IMR-90 (cell line): ENCODE measurements around the gene DNMT3L. TPM values are rescaled to one million over a fixed set of nuclear protein-coding genes. Genes with fewer than 3 reads are reported as not detected.

Experiments
- ATAC-seq: fragments of 200-7000 bp; cut with Tn5 transposase; 2 replicates; pipeline ENCODE4 v1.9.1; 2020; ENCODE audit warnings: low read depth, mild to moderate bottlenecking, moderate library complexity
- BruUV-seq: library from RNA; stranded (reverse); fragments of 400-500 nt; replicated peaks from 2 replicates; lab custom pipeline; 2021; lab: Mats Ljungman, UMichigan
- CTCF ChIA-PET: fragments of 300-600 bp; formaldehyde crosslinking; extraction: SDS; loops from one replicate; lab custom pipeline; 2021; ENCODE audit warnings: antibody characterized with exemption; lab: Yijun Ruan, JAX
- POLR2A ChIA-PET: fragments of 300-600 bp; sonication (Branson Sonifier 250); formaldehyde crosslinking; loops from one replicate; lab custom pipeline; 2022; ENCODE audit warnings: antibody characterized with exemption; ENCODE audit not compliant: unreplicated experiment; lab: Charles Lee
- DNase-seq: peaks from one replicate; pipeline ENCODE4 v3.0.0; 2013
- H2AFZ ChIP-seq: replicated peaks from 2 replicates; pipeline ENCODE3; 2013; ENCODE audit warnings: low read length, mild to moderate bottlenecking; ENCODE audit not compliant: poor library complexity
- H2AK5ac ChIP-seq: 2 replicates; pipeline ENCODE4 v1.6.1; 2013; ENCODE audit warnings: low read depth, low read length, inconsistent platforms
- H2AK9ac ChIP-seq: replicated peaks from 2 replicates; pipeline ENCODE3; 2013; ENCODE audit warnings: mild to moderate bottlenecking, low read depth, low read length, moderate library complexity; ENCODE audit not compliant: poor library complexity
- H2BK120ac ChIP-seq: 2 replicates; pipeline ENCODE4 v1.6.1; 2013; ENCODE audit warnings: low read depth, low read length, inconsistent platforms
- H2BK15ac ChIP-seq: 3 replicates; pipeline ENCODE4 v1.6.1; 2013; ENCODE audit warnings: low read depth, low read length, inconsistent platforms
- H2BK20ac ChIP-seq: 2 replicates; pipeline ENCODE4 v1.6.1; 2013; ENCODE audit warnings: low read depth, mild to moderate bottlenecking, inconsistent platforms, low read length, moderate library complexity
- H2BK5ac ChIP-seq: 2 replicates; pipeline ENCODE4 v1.6.1; 2013; ENCODE audit warnings: mild to moderate bottlenecking, low read depth, low read length, inconsistent platforms; ENCODE audit not compliant: poor library complexity, severe bottlenecking
- H3K14ac ChIP-seq: replicated peaks from 2 replicates; pipeline ENCODE4 v1.6.1; 2013; ENCODE audit warnings: low read depth, low read length, inconsistent platforms
- H3K18ac ChIP-seq: 2 replicates; pipeline ENCODE4 v1.6.1; 2013; ENCODE audit warnings: low read depth, low read length, control low read depth
- H3K23ac ChIP-seq: 2 replicates; pipeline ENCODE4 v1.6.1; 2013; ENCODE audit warnings: low read depth, low read length, inconsistent platforms
- H3K27ac ChIP-seq: 2 replicates; pipeline ENCODE4 v1.5.1; 2013; ENCODE audit warnings: mild to moderate bottlenecking, control low read depth, low read length; ENCODE audit not compliant: insufficient read depth
- H3K27me3 ChIP-seq: 2 replicates; pipeline ENCODE4 v1.6.1; 2013; ENCODE audit warnings: low read length; ENCODE audit not compliant: control insufficient read depth, insufficient read depth
- H3K36me3 ChIP-seq: 2 replicates; pipeline ENCODE4 v1.6.1; 2013; ENCODE audit warnings: low read length, mixed read lengths; ENCODE audit not compliant: control insufficient read depth, insufficient read depth
- H3K4ac ChIP-seq: 2 replicates; pipeline ENCODE4 v1.6.1; 2013; ENCODE audit warnings: low read depth, low read length, inconsistent platforms
- H3K4me1 ChIP-seq: 2 replicates; pipeline ENCODE4 v1.6.1; 2013; ENCODE audit warnings: low read length, mixed read lengths; ENCODE audit not compliant: control insufficient read depth, insufficient read depth
- H3K4me2 ChIP-seq: 2 replicates; pipeline ENCODE4 v1.6.1; 2013; ENCODE audit warnings: low read depth, mild to moderate bottlenecking, control low read depth, low read length, moderate library complexity
- H3K4me3 ChIP-seq: 2 replicates; pipeline ENCODE4 v1.5.1; 2013; ENCODE audit warnings: low read depth, mild to moderate bottlenecking, control low read depth, low read length, moderate library complexity; ENCODE audit not compliant: insufficient read depth
- H3K56ac ChIP-seq: 2 replicates; pipeline ENCODE4 v1.6.1; 2013; ENCODE audit warnings: low read length, inconsistent platforms; ENCODE audit not compliant: insufficient read depth; ENCODE audit errors: extremely low read depth
- H3K79me1 ChIP-seq, 2 experiments: 2 replicates each; pipeline ENCODE4 v1.6.1; 2013; ENCODE audit warnings: low read length in 2 of 2, inconsistent platforms in 1 of 2, low read depth in 1 of 2
- H3K9ac ChIP-seq: 2 replicates; pipeline ENCODE4 v1.6.1; 2013; ENCODE audit warnings: low read depth, low read length, control low read depth
- H3K9me1 ChIP-seq: 2 replicates; pipeline ENCODE4 v1.6.1; 2013; ENCODE audit warnings: low read length, inconsistent platforms; ENCODE audit not compliant: insufficient read depth
- H3K9me3 ChIP-seq: 2 replicates; pipeline ENCODE4 v1.6.1; 2013; ENCODE audit warnings: low read length; ENCODE audit not compliant: control insufficient read depth, insufficient read depth
- H4K20me1 ChIP-seq: 2 replicates; pipeline ENCODE4 v1.6.1; 2013; ENCODE audit warnings: low read length, inconsistent platforms; ENCODE audit not compliant: insufficient read depth
- H4K5ac ChIP-seq: 2 replicates; pipeline ENCODE4 v1.6.1; 2013; ENCODE audit warnings: mild to moderate bottlenecking, low read depth, low read length, control low read depth
- H4K8ac ChIP-seq, 2 experiments: 2 replicates each; pipeline ENCODE4 v1.6.1; 2013; ENCODE audit warnings: low read depth in 2 of 2, low read length in 2 of 2, control low read depth in 1 of 2, inconsistent platforms in 1 of 2
- H4K91ac ChIP-seq: 2 replicates; pipeline ENCODE4 v1.6.1; 2013; ENCODE audit warnings: low read depth, low read length, inconsistent platforms; ENCODE audit not compliant: insufficient read depth
- CEBPB ChIP-seq: IDR thresholded peaks from 2 replicates; pipeline ENCODE4 v1.6.1; 2012; ENCODE audit warnings: low read depth, low read length, improper control_type of control experiment
- CHD1 ChIP-seq: IDR thresholded peaks from 2 replicates; pipeline ENCODE4 v1.6.1; 2012; ENCODE audit warnings: low read depth, low read length, improper control_type of control experiment
- ELK1 ChIP-seq: fragments of 150-350 bp; IDR thresholded peaks from 2 replicates; pipeline ENCODE4 v1.6.1; 2016; ENCODE audit warnings: low read depth, mild to moderate bottlenecking, low read length, moderate library complexity, borderline replicate concordance
- FOS ChIP-seq: fragments of 150-350 bp; IDR thresholded peaks from 2 replicates; pipeline ENCODE4 v1.6.1; 2016; ENCODE audit warnings: low read depth, low read length
- MAFK ChIP-seq: IDR thresholded peaks from 2 replicates; pipeline ENCODE4 v1.6.1; 2012; ENCODE audit warnings: low read depth, low read length, improper control_type of control experiment
- MAZ ChIP-seq: IDR thresholded peaks from 2 replicates; pipeline ENCODE4 v1.6.1; 2012; ENCODE audit warnings: low read depth, mild to moderate bottlenecking, low read length, improper control_type of control experiment, moderate library complexity, borderline replicate concordance
- MXI1 ChIP-seq: IDR thresholded peaks from 2 replicates; pipeline ENCODE4 v1.6.1; 2012; ENCODE audit warnings: low read depth, mild to moderate bottlenecking, low read length, moderate library complexity, borderline replicate concordance
- NFE2L2 ChIP-seq: fragments of 150-350 bp; IDR thresholded peaks from 2 replicates; pipeline ENCODE4 v1.6.1; 2016; ENCODE audit warnings: low read depth, mild to moderate bottlenecking, low read length
- POLR2A ChIP-seq: IDR thresholded peaks from 2 replicates; pipeline ENCODE4 v1.6.1; 2012; ENCODE audit warnings: mild to moderate bottlenecking, low read depth, low read length
- RAD21 ChIP-seq: IDR thresholded peaks from 2 replicates; pipeline ENCODE4 v1.6.1; 2012; ENCODE audit warnings: low read length, improper control_type of control experiment
- RCOR1 ChIP-seq: IDR thresholded peaks from 2 replicates; pipeline ENCODE4 v1.6.1; 2012; ENCODE audit warnings: mild to moderate bottlenecking, low read length, improper control_type of control experiment; ENCODE audit not compliant: insufficient replicate concordance
- RFX5 ChIP-seq: IDR thresholded peaks from 2 replicates; pipeline ENCODE4 v1.8.0; 2012; ENCODE audit warnings: low read depth, mild to moderate bottlenecking, low read length, moderate library complexity
- SMC3 ChIP-seq: fragments of 150-350 bp; IDR thresholded peaks from 2 replicates; pipeline ENCODE4 v1.6.1; 2016; ENCODE audit warnings: low read depth, mild to moderate bottlenecking, antibody characterized with exemption, low read length, moderate library complexity
- USF2 ChIP-seq: fragments of 150-350 bp; IDR thresholded peaks from 2 replicates; pipeline ENCODE4 v1.6.1; 2017; ENCODE audit warnings: mild to moderate bottlenecking, antibody characterized with exemption, low read length, low read depth
- WGBS, 2 experiments: methylation state at CpG; one replicate each; pipeline versions ENCODE4 v1.1.5 to v1.1.7; 2013; ENCODE audit warnings: missing lambda C conversion rate in 2 of 2; ENCODE audit not compliant: insufficient read length in 1 of 2; ENCODE audit errors: extremely low coverage in 2 of 2; 5-methylcytosine and 5-hydroxymethylcytosine counted together
- dilution Hi-C: fragments of 300-500 bp; cut with HindIII; formaldehyde crosslinking; loops from one replicate; pipeline ENCODE4 v1.14.3; 2018; ENCODE audit warnings: low sequenced_read_pairs; ENCODE audit not compliant: unreplicated experiment
- in situ Hi-C: fragments of 300-500 bp; cut with MboI; formaldehyde crosslinking; loops from 3 replicates; pipeline ENCODE4 v1.14.3; 2019; ENCODE audit warnings: low sequenced_read_pairs, inconsistent platforms, mixed read lengths
- intact Hi-C: fragments of 100-400 bp; cut with micrococcal nuclease; formaldehyde crosslinking; loops from 2 replicates; pipeline ENCODE4 v1.10.0; 2022
- polyA plus RNA-seq, 3 experiments: library from polyadenylated mRNA; depleted of rRNA; stranded (reverse); fragments of >200 nt; gene quantifications; 2 replicates each; pipeline ENCODE4 v1.2.3, GENCODE V29; 2012; ENCODE audit warnings: low replicate concordance in 1 of 3
- total RNA-seq: library from RNA; depleted of rRNA; stranded (reverse); fragments of >200 nt; gene quantifications from 2 replicates; pipeline ENCODE4 v1.2.3, GENCODE V29; 2012
- TF ChIP-seq, protein P1 (sequence below): conservative IDR thresholded peaks from 2 replicates; pipeline ENCODE4 v1.5.1; 2012; ENCODE audit warnings: mild to moderate bottlenecking, low read depth, low read length, improper control_type of control experiment

Gene DNMT3L
- total and polyA plus RNA-seq, 2 of the 4 experiments (the other 2 are of a cell fraction), result not detected

- H3K4ac ChIP-seq, result no peak overlapping the region
- ChIA-PET POLR2A (no interaction called here), CTCF (no interaction called here)
- H2AK9ac ChIP-seq, result no peak overlapping the region
- H3K4me2 ChIP-seq, result no peak overlapping the region
- H2BK20ac ChIP-seq, result no peak overlapping the region
- peaks cover 23% of the 10 kb centered on the region; the same call in 1 of the 2 replicates for H3K27me3 ChIP-seq
- H4K5ac ChIP-seq, result no peak overlapping the region
- intact Hi-C loops, result no loop called here
- H4K91ac ChIP-seq, result no peak overlapping the region
- no peak overlapping the region for H3K23ac ChIP-seq
- H2BK5ac ChIP-seq, result no peak overlapping the region
- no peaks in the 10 kb centered on the region for H3K4me1 ChIP-seq
- H3K27ac ChIP-seq, result no peak overlapping the region
- no peak overlapping the region for H2AFZ ChIP-seq
- H3K79me1 ChIP-seq, result no peaks in the 10 kb centered on the region
- dilution Hi-C loops, result no loop called here
- H2BK120ac ChIP-seq, result no peak overlapping the region
- H3K36me3 ChIP-seq, result no peaks in the 10 kb centered on the region
- H3K9me3 ChIP-seq, result no peaks in the 10 kb centered on the region
- H3K14ac ChIP-seq, result no peak overlapping the region
- ATAC-seq, result no peak
- no peak overlapping the region for H3K18ac ChIP-seq
- H2BK15ac ChIP-seq, result no peak overlapping the region
- no peak overlapping the region for H3K9ac ChIP-seq
- H2AK5ac ChIP-seq, result no peak overlapping the region
- in situ Hi-C loops, result no loop called here
- BruUV-seq, result no TSS peak
- no peak overlapping the region for H3K4me3 ChIP-seq
- H4K20me1 ChIP-seq, result no peaks in the 10 kb centered on the region
- 82% methylated on average over 4 of the region's 33 CpGs; no CpG with 5 or more reads in 1 of the 2 experiments for WGBS, 2 experiments
- H4K8ac ChIP-seq, result no peak overlapping the region
- no peaks in the 10 kb centered on the region for H3K9me1 ChIP-seq
- DNase-seq, result no peak
- no peak overlapping the region for H3K56ac ChIP-seq
- TF ChIP-seq, protein P1, sequence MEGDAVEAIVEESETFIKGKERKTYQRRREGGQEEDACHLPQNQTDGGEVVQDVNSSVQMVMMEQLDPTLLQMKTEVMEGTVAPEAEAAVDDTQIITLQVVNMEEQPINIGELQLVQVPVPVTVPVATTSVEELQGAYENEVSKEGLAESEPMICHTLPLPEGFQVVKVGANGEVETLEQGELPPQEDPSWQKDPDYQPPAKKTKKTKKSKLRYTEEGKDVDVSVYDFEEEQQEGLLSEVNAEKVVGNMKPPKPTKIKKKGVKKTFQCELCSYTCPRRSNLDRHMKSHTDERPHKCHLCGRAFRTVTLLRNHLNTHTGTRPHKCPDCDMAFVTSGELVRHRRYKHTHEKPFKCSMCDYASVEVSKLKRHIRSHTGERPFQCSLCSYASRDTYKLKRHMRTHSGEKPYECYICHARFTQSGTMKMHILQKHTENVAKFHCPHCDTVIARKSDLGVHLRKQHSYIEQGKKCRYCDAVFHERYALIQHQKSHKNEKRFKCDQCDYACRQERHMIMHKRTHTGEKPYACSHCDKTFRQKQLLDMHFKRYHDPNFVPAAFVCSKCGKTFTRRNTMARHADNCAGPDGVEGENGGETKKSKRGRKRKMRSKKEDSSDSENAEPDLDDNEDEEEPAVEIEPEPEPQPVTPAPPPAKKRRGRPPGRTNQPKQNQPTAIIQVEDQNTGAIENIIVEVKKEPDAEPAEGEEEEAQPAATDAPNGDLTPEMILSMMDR, result no peak
- TF ChIP-seq RAD21 (no peak), ELK1 (no peak), MAFK (no peak), CHD1 (no peak), MXI1 (no peak), MAZ (no peak), RCOR1 (no peak), CEBPB (no peak), FOS (no peak), SMC3 (no peak), NFE2L2 (no peak), USF2 (no peak), POLR2A (no peak), RFX5 (no peak)
These were observed 29.6 kb upstream of the DNMT3L start for GRCh38 chr21:44291078-44291935.
